Measurements from ENCODE around the gene PPIP5K1. TPM values are rescaled to one million over a fixed set of nuclear protein-coding genes. Genes with fewer than 3 reads are reported as not detected.

Gene PPIP5K1
- total RNA-seq, 2 donors from 2014 or later = 91.1 to 139 TPM

DNA sequence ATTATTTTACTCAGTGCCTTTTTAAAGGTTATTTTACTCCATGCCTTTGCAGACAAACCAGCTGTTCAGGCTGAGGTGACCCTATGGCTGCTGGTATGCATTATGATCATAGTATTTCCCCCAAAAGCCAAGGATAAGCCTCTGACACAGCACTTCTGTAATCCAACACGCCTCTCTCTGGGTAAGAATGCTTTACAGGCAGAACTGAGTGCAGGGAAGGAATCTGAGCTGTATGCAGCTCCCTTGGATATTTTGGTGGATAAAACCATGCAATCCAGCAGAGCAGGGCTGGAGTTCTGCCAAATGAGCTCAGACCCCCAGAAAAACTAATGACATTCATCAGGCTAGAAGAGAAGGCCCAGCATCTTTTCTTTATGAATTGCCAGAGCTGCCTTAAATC is 84.3 kb downstream of the PPIP5K1 start:
- intact Hi-C loops (cut with DNase I, micrococcal nuclease) = no loop called here
- ATAC-seq = no peak
- DNase-seq = no peak

DNA sequence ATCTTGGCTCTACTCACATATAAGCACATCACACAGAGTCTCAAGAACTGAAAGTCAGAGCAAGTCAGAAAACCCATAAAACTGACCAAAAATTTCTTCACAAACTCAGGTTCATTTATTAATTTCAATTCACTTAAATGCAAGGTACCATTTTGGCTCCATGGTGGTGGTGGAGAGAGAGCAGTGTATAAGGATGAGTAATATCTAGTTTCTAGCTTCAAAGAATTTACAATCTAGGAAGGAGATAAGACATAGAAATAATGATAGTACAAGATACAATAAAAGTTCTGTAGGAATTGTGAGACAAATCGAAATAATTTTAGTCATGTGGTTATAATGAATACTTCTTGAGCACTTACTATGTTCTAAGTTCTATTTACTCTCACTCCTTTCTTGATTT is 90.4 kb downstream of the PPIP5K1 start:
- no peak for ATAC-seq
- intact Hi-C loops (cut with DNase I, micrococcal nuclease) = no loop called here
- DNase-seq = no peak

DNA sequence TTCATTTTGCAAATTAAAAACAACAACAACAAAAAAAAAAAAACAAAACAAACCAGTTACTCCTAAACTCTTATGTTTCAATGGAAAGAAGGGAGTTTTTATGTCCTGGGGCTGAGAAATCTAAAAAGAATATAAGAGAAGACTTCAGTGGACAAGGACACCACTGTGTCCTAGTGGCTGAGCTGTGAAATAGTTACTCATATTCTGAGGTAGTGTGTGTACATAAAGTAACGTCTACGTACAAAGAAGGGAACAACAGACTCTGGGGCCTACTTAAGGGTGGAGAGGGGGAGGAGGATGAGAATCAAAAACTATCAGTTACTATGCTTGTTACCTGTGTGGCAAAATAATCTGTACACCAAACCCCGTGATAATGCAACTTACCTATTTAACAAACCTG is 91.0 kb downstream of the PPIP5K1 start:
- DNase-seq (no peak), ATAC-seq (no peak)
- intact Hi-C loops (cut with DNase I, micrococcal nuclease) = no loop called here

DNA sequence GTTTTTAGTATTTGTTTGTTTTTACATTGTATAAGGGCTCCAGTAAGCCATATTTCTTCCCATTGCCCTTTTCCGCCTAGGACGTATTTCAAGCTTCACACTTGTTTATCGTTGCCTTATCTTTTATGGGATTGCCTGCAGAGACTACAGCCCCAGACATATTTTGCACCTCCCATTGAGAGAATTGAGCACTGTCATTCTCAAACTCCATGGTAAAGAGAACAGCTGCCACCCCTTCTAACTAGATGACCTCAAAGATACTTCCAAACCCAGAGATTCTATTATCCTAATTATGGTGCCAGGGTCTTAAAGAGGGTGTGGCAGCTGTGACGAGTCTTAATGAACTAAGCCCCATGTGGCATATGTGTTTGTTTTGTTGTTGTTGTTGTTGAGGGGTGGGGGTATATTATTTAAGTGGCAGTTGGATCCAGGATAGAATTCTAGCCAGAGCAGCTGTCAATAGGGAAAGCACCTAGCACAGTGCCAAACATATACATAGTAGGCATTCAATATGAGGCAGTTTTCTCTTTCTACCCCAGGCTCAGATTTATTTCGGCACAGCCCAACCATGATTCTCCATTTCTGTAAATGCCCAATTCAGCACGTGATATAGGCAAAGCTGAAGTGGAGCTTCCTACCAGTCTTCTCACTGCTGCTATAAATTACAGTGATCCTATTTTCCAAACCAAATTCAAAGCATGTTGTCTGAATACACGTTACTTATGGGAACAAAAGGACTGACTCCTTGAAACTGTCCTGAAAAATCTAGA is 96.1 kb downstream of the PPIP5K1 start:
- peak; percentile 52 for ATAC-seq
- intact Hi-C loops (cut with DNase I, micrococcal nuclease) = no loop called here
- DNase-seq = no peak

DNA sequence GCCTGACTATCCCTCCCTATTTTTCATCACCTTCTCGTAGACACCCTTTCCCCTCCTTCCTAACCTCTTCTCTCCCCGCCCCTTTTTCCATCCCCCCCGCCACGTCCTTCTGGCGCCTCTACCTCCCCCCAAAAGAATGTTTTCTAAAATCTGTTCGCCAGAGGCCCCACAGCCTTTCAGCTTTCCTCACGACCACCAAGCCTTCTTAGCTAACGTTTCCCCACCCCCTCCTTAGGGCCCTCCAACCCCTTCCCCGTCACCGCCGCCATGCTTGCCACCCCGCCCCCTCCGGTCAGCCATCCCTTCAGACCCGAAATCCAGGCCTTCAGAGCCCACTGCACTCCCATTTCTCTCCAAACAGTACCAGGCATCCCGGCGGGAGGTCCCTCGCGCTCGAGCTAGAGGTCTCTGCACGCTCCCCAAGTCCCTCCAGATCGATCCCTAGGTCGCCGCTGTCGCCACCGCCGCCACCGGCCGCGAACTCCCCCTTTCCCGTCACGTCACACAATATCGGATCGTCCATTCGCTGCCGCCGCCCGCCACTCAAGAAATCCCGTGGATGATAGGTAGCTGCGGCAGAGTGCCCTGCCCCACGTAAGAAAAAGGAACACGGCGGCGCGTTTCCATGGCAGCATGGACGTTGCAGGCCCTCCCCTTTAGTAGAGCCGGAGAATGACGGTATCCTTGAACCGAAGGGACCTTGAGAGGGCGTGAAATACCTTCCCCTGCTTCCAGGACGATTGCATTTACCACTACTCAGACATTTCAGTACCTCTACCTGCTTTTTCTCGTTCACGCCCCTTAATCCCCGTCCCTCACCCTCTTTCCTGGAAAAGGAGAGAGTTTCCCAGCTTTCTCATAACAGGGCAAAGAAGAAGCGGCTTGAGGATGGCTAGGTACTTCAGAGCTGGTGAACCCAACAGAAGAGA is 97.1 kb downstream of the PPIP5K1 start, which contains the start of gene TP53BP1:
Gene TP53BP1 (minus strand): TSS at position 484 of the 929 bp plus-strand sequence. CDS start 113 bp downstream, at position 371.
- DNase-seq (peak; percentile 98 to 99), ATAC-seq (peak; percentile 95)
- intact Hi-C loops (cut with DNase I, micrococcal nuclease) = no loop called here

DNA sequence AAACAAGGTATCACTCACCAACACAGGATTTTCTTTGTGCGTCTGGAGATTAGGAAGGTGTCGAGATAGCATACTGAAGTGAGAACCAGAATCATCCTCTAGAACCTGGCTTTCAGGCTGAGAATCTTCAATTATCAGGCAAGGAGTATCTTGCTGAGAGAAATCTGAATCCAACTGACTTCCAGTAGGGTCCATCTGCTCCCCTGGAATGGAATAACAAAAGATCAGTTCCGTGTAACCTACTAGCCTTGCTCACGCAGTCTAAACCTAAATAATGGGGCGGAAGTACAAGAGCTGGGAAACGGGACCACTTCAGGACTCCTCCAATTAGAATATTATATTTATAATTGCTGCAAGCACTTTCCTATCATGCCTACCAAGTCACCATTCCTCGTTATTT is 97.7 kb downstream of the PPIP5K1 start:
- DNase-seq = no peak
- no peak for ATAC-seq
- intact Hi-C loops (cut with DNase I, micrococcal nuclease) = no loop called here

DNA sequence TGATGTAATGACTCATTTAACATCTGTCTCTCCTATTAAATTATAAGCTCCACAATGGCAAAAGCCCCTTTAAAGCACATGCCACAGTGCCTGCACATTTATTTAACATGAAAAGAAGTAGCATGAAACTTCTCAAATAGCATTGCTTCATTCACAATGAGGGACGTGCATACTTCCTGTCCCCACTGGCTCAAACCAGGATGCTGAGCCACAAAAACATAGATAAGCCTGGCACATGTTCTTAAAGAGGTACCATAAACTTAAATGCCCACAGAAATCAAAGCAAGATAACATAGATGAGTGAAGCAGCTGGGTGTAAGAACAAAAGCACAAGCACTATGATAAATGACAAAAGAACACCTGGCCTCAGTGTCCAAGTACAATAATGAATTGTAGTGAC is 100.8 kb downstream of the PPIP5K1 start:
- DNase-seq (no peak), ATAC-seq (peak; percentile 65)

DNA sequence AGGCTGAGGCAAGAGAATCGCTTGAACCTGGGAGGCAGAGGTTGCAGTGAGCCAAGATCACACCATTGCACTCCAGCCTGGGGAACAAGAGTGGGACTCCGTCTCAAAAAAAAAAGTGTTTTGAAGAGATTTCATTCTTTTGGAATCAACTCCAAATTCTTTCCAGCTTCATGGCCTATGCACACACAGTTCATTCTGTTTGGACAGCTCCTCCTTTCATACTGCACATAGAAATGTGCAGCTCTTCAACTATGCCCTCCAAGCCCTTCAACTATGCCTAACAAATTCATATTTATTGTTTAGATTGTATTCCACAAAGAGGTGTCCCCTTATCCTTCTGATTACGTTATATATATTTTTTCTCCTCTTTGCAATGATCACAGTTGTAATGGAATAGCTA is 101.2 kb downstream of the PPIP5K1 start:
- no peak for DNase-seq
- ATAC-seq = no peak
- intact Hi-C loops (cut with DNase I, micrococcal nuclease) = no loop called here

More for the DNA sequence above, 100.8 kb downstream of the PPIP5K1 start:
- intact Hi-C loops (cut with DNase I, micrococcal nuclease) = no loop called here

DNA sequence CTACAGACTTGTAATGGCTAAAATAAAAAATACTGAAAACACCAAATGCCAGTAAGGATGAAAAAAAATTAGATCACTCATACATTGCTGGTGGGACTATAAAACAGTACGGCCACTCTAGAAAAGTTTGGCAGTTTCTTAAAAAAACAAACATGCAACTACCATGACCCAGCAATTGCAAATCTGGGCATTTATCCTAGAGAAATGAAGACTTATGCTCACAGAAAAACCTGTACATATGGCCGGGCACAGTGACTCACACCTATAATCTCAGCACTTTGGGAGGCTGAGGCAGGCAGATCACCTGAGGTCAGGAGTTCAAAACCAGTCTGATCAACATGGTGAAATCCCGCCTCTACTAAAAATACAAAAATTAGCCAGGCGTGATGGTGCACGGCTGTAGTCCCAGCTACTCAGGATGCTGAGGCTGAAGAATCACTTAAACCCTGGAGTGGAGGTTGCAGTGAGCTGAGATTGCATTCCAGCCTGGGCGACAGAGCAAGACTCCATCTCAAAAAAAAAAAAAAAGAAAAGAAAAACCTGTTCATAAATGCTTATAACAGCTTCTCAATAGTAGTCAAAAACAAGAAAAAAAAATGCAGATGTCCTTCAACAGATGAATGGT is 102.6 kb downstream of the PPIP5K1 start:
- DNase-seq = no peak
- ATAC-seq = no peak
- intact Hi-C loops (cut with DNase I, micrococcal nuclease) = no loop called here

DNA sequence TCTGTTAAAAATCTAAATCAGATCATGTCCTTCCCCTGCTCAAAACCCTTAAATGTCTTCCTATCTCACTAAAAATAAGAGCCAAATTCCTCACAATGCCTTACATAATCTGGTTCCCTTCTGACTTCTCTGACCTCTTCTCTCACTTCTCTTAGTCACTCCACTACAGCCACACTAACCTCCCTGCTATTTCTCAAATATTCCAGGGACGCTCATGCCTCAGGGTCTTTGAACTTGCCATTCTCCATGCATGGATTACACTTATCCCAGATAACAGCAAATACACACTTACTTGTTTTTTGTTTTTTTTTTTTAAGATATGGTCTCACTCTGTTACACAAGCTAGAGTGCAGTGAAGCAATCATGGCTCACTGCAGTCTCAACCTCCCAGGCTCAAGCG is 105.6 kb downstream of the PPIP5K1 start:
- DNase-seq = no peak
- ATAC-seq = no peak

More for the DNA sequence above, 105.6 kb downstream of the PPIP5K1 start:
- intact Hi-C loops (cut with DNase I, micrococcal nuclease) = no loop called here

Other genes with a start within 250 kb of the PPIP5K1 start
- gene ZSCAN29, start 219.2 kb downstream of the PPIP5K1 start, total RNA-seq = 10 to 100 TPM; 28.6 to 29.6 TPM
- gene TUBGCP4, start 219.1 kb downstream of the PPIP5K1 start, total RNA-seq = 10 to 100 TPM; 18.6 to 23.7 TPM
- 10 to 100 TPM; 26.9 to 32.0 TPM for gene TP53BP1, start 97.1 kb downstream of the PPIP5K1 start, total RNA-seq
- 1 to 10 TPM; 1.9 to 7.4 TPM for gene MAP1A, start 72.6 kb downstream of the PPIP5K1 start, total RNA-seq
- gene CKMT1B, start 3.8 kb upstream of the PPIP5K1 start, total RNA-seq = 100 to 1,000 TPM; 168 to 277 TPM
- 1 to 10 TPM in 1 of 2 donors, under 1 TPM in 1; 0.67 to 1.4 TPM for gene STRC, start 28.6 kb upstream of the PPIP5K1 start, total RNA-seq
- 10 to 100 TPM in 1 of 2 donors, 1 to 10 TPM in 1; 9.0 to 11.8 TPM for gene CATSPER2, start 58.6 kb upstream of the PPIP5K1 start, total RNA-seq
- 100 to 1,000 TPM; 162 to 229 TPM for gene CKMT1A, start 103.7 kb upstream of the PPIP5K1 start, total RNA-seq
- gene PDIA3, start 156.2 kb upstream of the PPIP5K1 start, total RNA-seq = 100 to 1,000 TPM; 329 to 412 TPM
- 10 to 100 TPM; 27.7 to 34.6 TPM for gene ELL3, start 186.8 kb upstream of the PPIP5K1 start, total RNA-seq
- 1,000 to 10,000 TPM; 1,073 to 1,095 TPM for gene SERF2, start 202.1 kb upstream of the PPIP5K1 start, total RNA-seq
- gene SERINC4, start 210.0 kb upstream of the PPIP5K1 start, total RNA-seq = under 1 TPM in 1 of 2 donors, not detected in 1; 0.12 TPM
- gene HYPK, start 210.4 kb upstream of the PPIP5K1 start, total RNA-seq = 10 to 100 TPM; 10.4 to 11.6 TPM
- 10 to 100 TPM; 16.4 to 20.0 TPM for gene MFAP1, start 234.5 kb upstream of the PPIP5K1 start, total RNA-seq
- gene WDR76, start 236.8 kb upstream of the PPIP5K1 start, total RNA-seq = 1 to 10 TPM; 3.2 to 3.9 TPM

Data from left colon (tissue), 2 donors.